Lower leg skin (tissue), 3 donors: ENCODE results near the gene PTGFRN.
"Not testable (repeated sequence)": the region's sequence is repeated elsewhere in the genome, so short reads cannot be mapped to it uniquely, and the experiment has no call there.

Source experiments
- POLR2A ChIP-seq, 2 donors: fragments of 450-650 bp; IDR thresholded peaks; one replicate each; pipeline ENCODE4 v1.6.1; 2016 to 2017; ENCODE audit warnings: antibody characterized with exemption in 2 of 2, mild to moderate bottlenecking in 1 of 2, moderate library complexity in 1 of 2
- TF ChIP-seq, protein P1 (sequence below), 3 donors: fragments of 450-650 bp; IDR thresholded peaks; one replicate each; pipeline ENCODE4 v1.5.1; 2016; ENCODE audit warnings: antibody characterized with exemption in 3 of 3, mild to moderate bottlenecking in 3 of 3, moderate library complexity in 2 of 3

- TF ChIP-seq, protein P1, sequence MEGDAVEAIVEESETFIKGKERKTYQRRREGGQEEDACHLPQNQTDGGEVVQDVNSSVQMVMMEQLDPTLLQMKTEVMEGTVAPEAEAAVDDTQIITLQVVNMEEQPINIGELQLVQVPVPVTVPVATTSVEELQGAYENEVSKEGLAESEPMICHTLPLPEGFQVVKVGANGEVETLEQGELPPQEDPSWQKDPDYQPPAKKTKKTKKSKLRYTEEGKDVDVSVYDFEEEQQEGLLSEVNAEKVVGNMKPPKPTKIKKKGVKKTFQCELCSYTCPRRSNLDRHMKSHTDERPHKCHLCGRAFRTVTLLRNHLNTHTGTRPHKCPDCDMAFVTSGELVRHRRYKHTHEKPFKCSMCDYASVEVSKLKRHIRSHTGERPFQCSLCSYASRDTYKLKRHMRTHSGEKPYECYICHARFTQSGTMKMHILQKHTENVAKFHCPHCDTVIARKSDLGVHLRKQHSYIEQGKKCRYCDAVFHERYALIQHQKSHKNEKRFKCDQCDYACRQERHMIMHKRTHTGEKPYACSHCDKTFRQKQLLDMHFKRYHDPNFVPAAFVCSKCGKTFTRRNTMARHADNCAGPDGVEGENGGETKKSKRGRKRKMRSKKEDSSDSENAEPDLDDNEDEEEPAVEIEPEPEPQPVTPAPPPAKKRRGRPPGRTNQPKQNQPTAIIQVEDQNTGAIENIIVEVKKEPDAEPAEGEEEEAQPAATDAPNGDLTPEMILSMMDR (IDR thresholded peaks at IDR 0.05) = not testable (repeated sequence)
- TF ChIP-seq POLR2A (IDR thresholded peaks at IDR 0.05) = not testable (repeated sequence)
Observed at GRCh38 chr1:116875946-116876345, 33.8 kb upstream of the PTGFRN start.
